Measurements from ENCODE around the gene ANKRD65. TPM values are rescaled to one million over a fixed set of nuclear protein-coding genes. Genes with fewer than 3 reads are reported as not detected.
"Not testable (repeated sequence)": the region's sequence is repeated elsewhere in the genome, so short reads cannot be mapped to it uniquely, and the experiment has no call there.

ANKRD65 gene
- total RNA-seq (ENCODE audit: insufficient read depth, low replicate concordance) = 1.7 TPM

- peak; percentile 42 for DNase-seq (ENCODE audit: low spot score)
Measured at GRCh38 chr1:1421147-1421906, at the start of gene ANKRD65. Gene ANKRD65 (minus strand): TSS chr1:1421276. CDS start chr1:1421005, 271 bp downstream.

- DNase-seq (ENCODE audit: low spot score) = not testable (repeated sequence)
Measured at GRCh38 chr1:1468196-1468985, 47.3 kb upstream of the ANKRD65 start.

- no peak for DNase-seq (ENCODE audit: low spot score)
Measured at GRCh38 chr1:1463312-1463711, 42.2 kb upstream of the ANKRD65 start.

GRCh38 chr1:1462318-1462966 lies 41.4 kb upstream of the ANKRD65 start:
- peak; percentile 34 for DNase-seq (ENCODE audit: low spot score)

- DNase-seq (ENCODE audit: low spot score) = no peak
Measured at GRCh38 chr1:1461721-1462317, 40.7 kb upstream of the ANKRD65 start.

GRCh38 chr1:1460540-1461130 lies 39.6 kb upstream of the ANKRD65 start:
- DNase-seq (ENCODE audit: low spot score) = no peak

- not testable (repeated sequence) for DNase-seq (ENCODE audit: low spot score)
Measured at GRCh38 chr1:1459711-1460110, 38.6 kb upstream of the ANKRD65 start.

GRCh38 chr1:1459156-1459555 lies 38.1 kb upstream of the ANKRD65 start:
- DNase-seq (ENCODE audit: low spot score) = not testable (repeated sequence)

- DNase-seq (ENCODE audit: low spot score) = not testable (repeated sequence)
Measured at GRCh38 chr1:1456683-1457255, 35.7 kb upstream of the ANKRD65 start.

GRCh38 chr1:1455934-1456333 lies 34.9 kb upstream of the ANKRD65 start:
- not testable (repeated sequence) for DNase-seq (ENCODE audit: low spot score)

- no peak for DNase-seq (ENCODE audit: low spot score)
Measured at GRCh38 chr1:1455366-1455884, 34.3 kb upstream of the ANKRD65 start.

- not testable (repeated sequence) for DNase-seq (ENCODE audit: low spot score)
Measured at GRCh38 chr1:1454286-1455056, 33.4 kb upstream of the ANKRD65 start.

- DNase-seq (ENCODE audit: low spot score) = no peak
Measured at GRCh38 chr1:1452882-1453281, 31.8 kb upstream of the ANKRD65 start.

GRCh38 chr1:1452365-1452739 lies 31.3 kb upstream of the ANKRD65 start:
- not testable (repeated sequence) for DNase-seq (ENCODE audit: low spot score)

GRCh38 chr1:1451696-1452364 lies 30.8 kb upstream of the ANKRD65 start:
- DNase-seq (ENCODE audit: low spot score) = no peak

- DNase-seq (ENCODE audit: low spot score) = not testable (repeated sequence)
Measured at GRCh38 chr1:1450616-1451015, 29.5 kb upstream of the ANKRD65 start.

- DNase-seq (ENCODE audit: low spot score) = no peak
Measured at GRCh38 chr1:1449099-1449739, 28.1 kb upstream of the ANKRD65 start, which contains the start of gene ATAD3C. Gene ATAD3C (plus strand): TSS chr1:1449689. CDS start chr1:1450684, 995 bp downstream.

- DNase-seq (ENCODE audit: low spot score) = not testable (repeated sequence)
Measured at GRCh38 chr1:1446631-1447030, 25.6 kb upstream of the ANKRD65 start.

Measured in umbilical cord (tissue), 2 donors.